ENCODE measurements around the gene OR5M8.

DNA sequence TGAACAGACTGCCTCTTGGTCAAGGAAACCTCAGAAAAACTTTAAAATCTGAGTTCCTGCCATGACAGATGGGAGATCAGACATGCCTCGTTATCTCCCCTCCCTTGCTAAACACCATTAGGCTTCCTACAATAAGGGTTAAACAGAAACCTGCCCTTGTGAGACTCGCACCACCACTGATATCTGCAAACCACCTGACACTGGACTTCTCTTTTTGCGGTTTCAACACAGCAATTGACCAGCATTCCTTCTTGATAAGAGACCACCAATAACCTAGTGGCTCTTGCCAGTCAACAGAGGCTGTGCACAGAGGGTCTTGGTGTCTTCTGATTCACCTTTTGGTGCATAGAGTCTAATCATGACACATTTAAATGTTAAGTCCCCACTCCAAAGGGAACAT, 4.4 kb downstream of the OR5M8 start:
- TF ChIP-seq, protein P1, sequence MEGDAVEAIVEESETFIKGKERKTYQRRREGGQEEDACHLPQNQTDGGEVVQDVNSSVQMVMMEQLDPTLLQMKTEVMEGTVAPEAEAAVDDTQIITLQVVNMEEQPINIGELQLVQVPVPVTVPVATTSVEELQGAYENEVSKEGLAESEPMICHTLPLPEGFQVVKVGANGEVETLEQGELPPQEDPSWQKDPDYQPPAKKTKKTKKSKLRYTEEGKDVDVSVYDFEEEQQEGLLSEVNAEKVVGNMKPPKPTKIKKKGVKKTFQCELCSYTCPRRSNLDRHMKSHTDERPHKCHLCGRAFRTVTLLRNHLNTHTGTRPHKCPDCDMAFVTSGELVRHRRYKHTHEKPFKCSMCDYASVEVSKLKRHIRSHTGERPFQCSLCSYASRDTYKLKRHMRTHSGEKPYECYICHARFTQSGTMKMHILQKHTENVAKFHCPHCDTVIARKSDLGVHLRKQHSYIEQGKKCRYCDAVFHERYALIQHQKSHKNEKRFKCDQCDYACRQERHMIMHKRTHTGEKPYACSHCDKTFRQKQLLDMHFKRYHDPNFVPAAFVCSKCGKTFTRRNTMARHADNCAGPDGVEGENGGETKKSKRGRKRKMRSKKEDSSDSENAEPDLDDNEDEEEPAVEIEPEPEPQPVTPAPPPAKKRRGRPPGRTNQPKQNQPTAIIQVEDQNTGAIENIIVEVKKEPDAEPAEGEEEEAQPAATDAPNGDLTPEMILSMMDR (IDR thresholded peaks at IDR 0.05; ENCODE audit: insufficient read depth, low read length) = no peak
- no peak for TF ChIP-seq POLR2AphosphoS5 (IDR thresholded peaks at IDR 0.05; ENCODE audit: low read depth)
- TF ChIP-seq, protein P2, sequence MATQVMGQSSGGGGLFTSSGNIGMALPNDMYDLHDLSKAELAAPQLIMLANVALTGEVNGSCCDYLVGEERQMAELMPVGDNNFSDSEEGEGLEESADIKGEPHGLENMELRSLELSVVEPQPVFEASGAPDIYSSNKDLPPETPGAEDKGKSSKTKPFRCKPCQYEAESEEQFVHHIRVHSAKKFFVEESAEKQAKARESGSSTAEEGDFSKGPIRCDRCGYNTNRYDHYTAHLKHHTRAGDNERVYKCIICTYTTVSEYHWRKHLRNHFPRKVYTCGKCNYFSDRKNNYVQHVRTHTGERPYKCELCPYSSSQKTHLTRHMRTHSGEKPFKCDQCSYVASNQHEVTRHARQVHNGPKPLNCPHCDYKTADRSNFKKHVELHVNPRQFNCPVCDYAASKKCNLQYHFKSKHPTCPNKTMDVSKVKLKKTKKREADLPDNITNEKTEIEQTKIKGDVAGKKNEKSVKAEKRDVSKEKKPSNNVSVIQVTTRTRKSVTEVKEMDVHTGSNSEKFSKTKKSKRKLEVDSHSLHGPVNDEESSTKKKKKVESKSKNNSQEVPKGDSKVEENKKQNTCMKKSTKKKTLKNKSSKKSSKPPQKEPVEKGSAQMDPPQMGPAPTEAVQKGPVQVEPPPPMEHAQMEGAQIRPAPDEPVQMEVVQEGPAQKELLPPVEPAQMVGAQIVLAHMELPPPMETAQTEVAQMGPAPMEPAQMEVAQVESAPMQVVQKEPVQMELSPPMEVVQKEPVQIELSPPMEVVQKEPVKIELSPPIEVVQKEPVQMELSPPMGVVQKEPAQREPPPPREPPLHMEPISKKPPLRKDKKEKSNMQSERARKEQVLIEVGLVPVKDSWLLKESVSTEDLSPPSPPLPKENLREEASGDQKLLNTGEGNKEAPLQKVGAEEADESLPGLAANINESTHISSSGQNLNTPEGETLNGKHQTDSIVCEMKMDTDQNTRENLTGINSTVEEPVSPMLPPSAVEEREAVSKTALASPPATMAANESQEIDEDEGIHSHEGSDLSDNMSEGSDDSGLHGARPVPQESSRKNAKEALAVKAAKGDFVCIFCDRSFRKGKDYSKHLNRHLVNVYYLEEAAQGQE (IDR thresholded peaks at IDR 0.05; ENCODE audit: insufficient replicate concordance, low read depth) = no peak

All from HL-60 (cell line).